Measurements from ENCODE around the gene SMYD3. TPM values are rescaled to one million over a fixed set of nuclear protein-coding genes. Genes with fewer than 3 reads are reported as not detected.

SMYD3 gene
- total and polyA plus RNA-seq, 10 of the 15 experiments (the other 5 are each of a cell fraction or from before 2014, with no cell fraction given) = 18.3 to 54.0 (median 24.8) TPM

DNA sequence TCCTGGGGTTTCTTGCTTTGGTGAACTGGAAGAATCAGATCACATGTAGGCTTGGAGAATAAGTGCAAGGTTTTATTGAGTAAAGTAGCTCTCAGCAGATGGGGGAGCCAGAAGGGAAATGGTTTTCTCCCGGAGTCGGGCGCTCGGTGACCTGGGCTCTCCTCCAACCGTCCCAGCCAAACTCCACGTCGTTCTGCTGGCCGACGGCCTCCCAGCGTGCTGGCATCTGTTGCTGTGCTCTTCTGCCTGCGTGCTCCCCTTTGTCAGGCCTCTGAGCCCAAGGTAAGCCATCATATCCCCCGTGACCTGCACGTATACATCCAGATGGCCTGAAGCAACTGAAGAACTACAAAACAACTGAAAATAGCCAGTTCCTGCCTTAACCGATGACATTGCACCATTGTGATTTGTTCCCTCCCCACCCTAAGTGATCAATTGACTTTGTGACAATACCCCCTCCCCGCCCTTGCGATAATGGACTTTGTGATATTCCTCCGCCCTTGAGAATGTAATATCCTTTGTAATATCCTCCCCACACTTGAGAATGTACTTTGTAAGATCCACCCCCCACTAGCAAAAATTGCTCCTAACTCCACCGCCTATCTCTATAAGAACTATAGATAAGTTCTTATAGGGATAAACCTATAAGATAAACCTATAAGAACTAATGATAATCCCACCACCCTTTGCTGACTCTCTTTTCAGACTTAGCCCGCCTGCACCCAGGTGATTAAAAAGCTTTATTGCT, 88.3 kb downstream of the SMYD3 start (continued):
- TF ChIP-seq ASH2L (IDR thresholded peaks at IDR 0.05; ENCODE audit: borderline replicate concordance, low read depth) = no peak
- no peak for TF ChIP-seq MEF2B (IDR thresholded peaks at IDR 0.05; ENCODE audit: partially characterized antibody, poor library complexity, severe bottlenecking)
- no peak for TF ChIP-seq HDAC6 (IDR thresholded peaks at IDR 0.05; ENCODE audit: unreplicated experiment)
- no peak for TF ChIP-seq MXI1 (IDR thresholded peaks at IDR 0.05; ENCODE audit: low read depth, low read length)

GRCh38 chr1:246417813-246418564, 89.1 kb downstream of the SMYD3 start:
- BruUV-seq (replicated peaks) = no TSS peak
- ChIA-PET RAD21 (ENCODE audit: unreplicated experiment) (interaction anchor here (0.7 kb wide), 1 partner anchor 72 kb away, joined by 3 read pairs; no protein-coding TSS in a partner anchor), SMC1A (ENCODE audit: uncharacterized antibody, unreplicated experiment) (interaction anchor here (0.6 kb wide), 1 partner anchor 147 kb away, joined by 3 read pairs; no protein-coding TSS in a partner anchor), POLR2A (no interaction called here), CTCF (no interaction called here)
- 90% methylated on average over 6 of the region's 6 CpGs for WGBS (ENCODE audit: insufficient coverage, insufficient replicate concordance, low lambda C conversion rate, missing lambda C conversion rate)
- Histone ChIP-seq H3K4me3 (no peak overlapping the region), H3K9ac (ENCODE audit: control insufficient read depth, insufficient read depth, low read length) (no peak overlapping the region), H2AFZ (ENCODE audit: control insufficient read depth, low read depth, low read length) (no peak overlapping the region), H3K79me2 (ENCODE audit: control insufficient read depth, insufficient read depth, low read length) (no peaks in the 10 kb centered on the region), H3K4me1 (ENCODE audit: control insufficient read depth, insufficient read depth, low read length) (no peaks in the 10 kb centered on the region), H3K4me2 (ENCODE audit: control insufficient read depth, insufficient read depth) (no peak overlapping the region), H3K36me3 (ENCODE audit: control insufficient read depth in 2 of 2, insufficient read depth in 2 of 2, low read length in 1 of 2) (no peaks in the 10 kb centered on the region; a peak in 2 of 4 replicates), H3K27ac (ENCODE audit: control insufficient read depth, insufficient read depth) (no peak overlapping the region), H3K27me3 (replicated peaks in 1 of 2; ENCODE audit: control insufficient read depth in 2 of 2, insufficient read depth in 2 of 2, low read length in 1 of 2) (no peaks in the 10 kb centered on the region), H3K9me3 (replicated peaks; ENCODE audit: control insufficient read depth, insufficient read depth, low read length) (peaks cover 3% of the 10 kb centered on the region), H4K20me1 (ENCODE audit: control insufficient read depth, insufficient read depth) (no peaks in the 10 kb centered on the region)
- intact Hi-C loops (cut with micrococcal nuclease; ENCODE audit: unreplicated experiment) (no loop called here), in situ Hi-C loops (cut with MboI) (no loop called here)
- TF ChIP-seq WRNIP1 (IDR thresholded peaks at IDR 0.05; ENCODE audit: borderline replicate concordance, low read depth, low read length) (no peak), IKZF2 (IDR thresholded peaks at IDR 0.05) (no peak), MTA3 (IDR thresholded peaks at IDR 0.05; ENCODE audit: borderline replicate concordance, low read length) (no peak), NFXL1 (IDR thresholded peaks at IDR 0.05; ENCODE audit: borderline replicate concordance) (no peak), CREM (IDR thresholded peaks at IDR 0.05; ENCODE audit: low read depth) (no peak), ASH2L (IDR thresholded peaks at IDR 0.05; ENCODE audit: borderline replicate concordance, low read depth) (no peak), PML (IDR thresholded peaks at IDR 0.05; ENCODE audit: low read length) (no peak), CEBPZ (IDR thresholded peaks at IDR 0.05; ENCODE audit: low read depth, low read length) (no peak), SIX5 (IDR thresholded peaks at IDR 0.05; ENCODE audit: low read depth, low read length, severe bottlenecking) (no peak), ZSCAN29 (IDR thresholded peaks at IDR 0.05) (no peak), BMI1 (IDR thresholded peaks at IDR 0.05; ENCODE audit: borderline replicate concordance) (no peak), CREB1 (IDR thresholded peaks at IDR 0.05; ENCODE audit: low read depth) (no peak), NFIC (IDR thresholded peaks at IDR 0.05; ENCODE audit: low read depth, low read length) (no peak), ZBED1 (IDR thresholded peaks at IDR 0.05; ENCODE audit: borderline replicate concordance) (no peak)
- ATAC-seq = peak; percentile 55
- DNase-seq (ENCODE audit: low read depth, low spot score) = no peak
- no peak for FAIRE-seq
